Lower leg skin (tissue), 3 donors: Measurements from ENCODE around the gene G2E3.

Source experiments
- POLR2A ChIP-seq, 2 donors: fragments of 450-650 bp; IDR thresholded peaks; one replicate each; pipeline ENCODE4 v1.6.1; 2016 to 2017; ENCODE audit warnings: antibody characterized with exemption in 2 of 2, mild to moderate bottlenecking in 1 of 2, moderate library complexity in 1 of 2
- TF ChIP-seq, protein P1 (sequence below), 3 donors: fragments of 450-650 bp; IDR thresholded peaks; one replicate each; pipeline ENCODE4 v1.5.1; 2016; ENCODE audit warnings: antibody characterized with exemption in 3 of 3, mild to moderate bottlenecking in 3 of 3, moderate library complexity in 2 of 3

DNA sequence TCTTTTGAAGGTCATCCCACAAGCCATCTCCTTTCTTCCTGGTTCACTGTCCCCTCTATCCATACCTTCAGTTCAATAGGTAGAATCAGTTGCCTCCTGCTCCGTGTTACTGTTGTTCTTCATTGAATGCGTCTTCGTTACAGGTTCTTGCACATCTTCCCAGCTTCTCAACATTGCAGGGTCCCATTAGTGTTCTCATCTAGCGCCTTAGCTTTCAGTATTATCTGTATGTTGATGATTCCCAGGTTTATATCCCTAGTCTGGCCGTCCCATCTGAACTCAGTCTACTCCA lies 65.1 kb downstream of the G2E3 start:
- TF ChIP-seq, protein P1, sequence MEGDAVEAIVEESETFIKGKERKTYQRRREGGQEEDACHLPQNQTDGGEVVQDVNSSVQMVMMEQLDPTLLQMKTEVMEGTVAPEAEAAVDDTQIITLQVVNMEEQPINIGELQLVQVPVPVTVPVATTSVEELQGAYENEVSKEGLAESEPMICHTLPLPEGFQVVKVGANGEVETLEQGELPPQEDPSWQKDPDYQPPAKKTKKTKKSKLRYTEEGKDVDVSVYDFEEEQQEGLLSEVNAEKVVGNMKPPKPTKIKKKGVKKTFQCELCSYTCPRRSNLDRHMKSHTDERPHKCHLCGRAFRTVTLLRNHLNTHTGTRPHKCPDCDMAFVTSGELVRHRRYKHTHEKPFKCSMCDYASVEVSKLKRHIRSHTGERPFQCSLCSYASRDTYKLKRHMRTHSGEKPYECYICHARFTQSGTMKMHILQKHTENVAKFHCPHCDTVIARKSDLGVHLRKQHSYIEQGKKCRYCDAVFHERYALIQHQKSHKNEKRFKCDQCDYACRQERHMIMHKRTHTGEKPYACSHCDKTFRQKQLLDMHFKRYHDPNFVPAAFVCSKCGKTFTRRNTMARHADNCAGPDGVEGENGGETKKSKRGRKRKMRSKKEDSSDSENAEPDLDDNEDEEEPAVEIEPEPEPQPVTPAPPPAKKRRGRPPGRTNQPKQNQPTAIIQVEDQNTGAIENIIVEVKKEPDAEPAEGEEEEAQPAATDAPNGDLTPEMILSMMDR (IDR thresholded peaks at IDR 0.05): no peak
- TF ChIP-seq POLR2A (IDR thresholded peaks at IDR 0.05): no peak
